BLaER1 treated with 17β-estradiol and CSF1 and Interleukin-3, amounts not matched to agents 10 nM and 100 nM (cell line): ENCODE results near the gene MYO5B.

ENCODE experiments used
- H3K27ac ChIP-seq, 11 experiments: shearing (Covaris generic); formaldehyde crosslinking; 2 replicates each; pipeline ENCODE4 v1.8.1; 2022
- H3K27me3 ChIP-seq, 11 experiments: shearing (Covaris generic); formaldehyde crosslinking; 2 replicates each; pipeline ENCODE4 v1.8.1; 2022
- H3K36me3 ChIP-seq, 11 experiments: shearing (Covaris generic); formaldehyde crosslinking; 2 replicates each; pipeline ENCODE4 v1.8.1; 2022
- H3K4me1 ChIP-seq, 10 experiments: shearing (Covaris generic); formaldehyde crosslinking; 2 replicates each; pipeline ENCODE4 v1.8.1; 2022
- H3K4me2 ChIP-seq, 11 experiments: shearing (Covaris generic); formaldehyde crosslinking; 2 replicates each; pipeline ENCODE4 v1.8.1; 2022
- H3K4me3 ChIP-seq, 10 experiments: shearing (Covaris generic); formaldehyde crosslinking; 2 replicates each; pipeline ENCODE4 v1.8.1; 2022
- H3K9ac ChIP-seq, 11 experiments: shearing (Covaris generic); formaldehyde crosslinking; 2 replicates each; pipeline ENCODE4 v1.8.1; 2022
- H3K9me3 ChIP-seq, 11 experiments: shearing (Covaris generic); formaldehyde crosslinking; replicated peaks in 1 of 11; 2 replicates each; pipeline ENCODE4 v1.8.1; 2022
- H4K20me1 ChIP-seq, 11 experiments: shearing (Covaris generic); formaldehyde crosslinking; 2 replicates each; pipeline ENCODE4 v1.8.1; 2022
- Cebpa-rat ChIP-seq, 11 experiments: shearing (Covaris generic); IDR thresholded peaks; 2 replicates each; pipeline ENCODE4 v1.8.1; 2022

The MYO5B gene

GRCh38 chr18:50162486-50163304, 32.3 kb downstream of the MYO5B start:
- Histone ChIP-seq H3K27ac (no peak overlapping the region), H3K36me3 (no peaks in the 10 kb centered on the region), H3K27me3 (no peaks in the 10 kb centered on the region), H3K9me3 (no peaks in the 10 kb centered on the region), H3K9ac (no peak overlapping the region), H3K4me2 (no peak overlapping the region), H4K20me1 (no peaks in the 10 kb centered on the region), H3K4me1 (no peaks in the 10 kb centered on the region), H3K4me3 (no peak overlapping the region)
- TF ChIP-seq Cebpa-rat (IDR thresholded peaks at IDR 0.05): no peak

- no peaks in the 10 kb centered on the region for H3K4me1 ChIP-seq
- no peak overlapping the region for H3K9ac ChIP-seq
- H3K36me3 ChIP-seq: no peaks in the 10 kb centered on the region
- H3K9me3 ChIP-seq: no peaks in the 10 kb centered on the region
- no peak for TF ChIP-seq Cebpa-rat (IDR thresholded peaks at IDR 0.05)
- H3K27ac ChIP-seq: no peak overlapping the region
- H3K27me3 ChIP-seq: no peaks in the 10 kb centered on the region
- no peak overlapping the region for H3K4me3 ChIP-seq
- no peaks in the 10 kb centered on the region for H4K20me1 ChIP-seq
- no peak overlapping the region for H3K4me2 ChIP-seq
Measured at GRCh38 chr18:50161597-50162205, 33.2 kb downstream of the MYO5B start.

DNA sequence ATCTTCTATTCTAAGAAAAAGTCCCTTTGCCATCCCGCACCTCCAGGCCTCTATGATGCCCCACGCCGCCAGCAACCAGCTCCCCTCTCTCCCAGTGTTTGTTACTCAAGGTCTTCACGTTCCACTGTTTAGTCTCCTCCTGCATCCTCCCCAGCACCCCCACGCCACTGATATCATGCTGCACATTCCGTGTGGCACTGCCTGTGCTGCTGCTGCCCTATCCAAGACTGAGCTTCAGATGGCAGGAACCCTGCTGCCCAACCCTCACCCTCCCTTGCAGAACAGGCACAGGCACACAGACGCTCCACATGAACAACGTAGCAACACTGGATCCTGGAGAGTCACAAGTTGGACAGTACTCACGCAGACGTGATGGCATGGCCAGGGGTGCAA, 35.3 kb downstream of the MYO5B start:
- no peaks in the 10 kb centered on the region for H3K36me3 ChIP-seq
- no peaks in the 10 kb centered on the region for H4K20me1 ChIP-seq
- no peaks in the 10 kb centered on the region for H3K9me3 ChIP-seq
- TF ChIP-seq Cebpa-rat (IDR thresholded peaks at IDR 0.05): no peak
- H3K27ac ChIP-seq: no peak overlapping the region
- no peaks in the 10 kb centered on the region for H3K27me3 ChIP-seq
- H3K4me2 ChIP-seq: no peak overlapping the region
- H3K4me1 ChIP-seq: no peaks in the 10 kb centered on the region
- H3K9ac ChIP-seq: no peak overlapping the region
- no peak overlapping the region for H3K4me3 ChIP-seq

DNA sequence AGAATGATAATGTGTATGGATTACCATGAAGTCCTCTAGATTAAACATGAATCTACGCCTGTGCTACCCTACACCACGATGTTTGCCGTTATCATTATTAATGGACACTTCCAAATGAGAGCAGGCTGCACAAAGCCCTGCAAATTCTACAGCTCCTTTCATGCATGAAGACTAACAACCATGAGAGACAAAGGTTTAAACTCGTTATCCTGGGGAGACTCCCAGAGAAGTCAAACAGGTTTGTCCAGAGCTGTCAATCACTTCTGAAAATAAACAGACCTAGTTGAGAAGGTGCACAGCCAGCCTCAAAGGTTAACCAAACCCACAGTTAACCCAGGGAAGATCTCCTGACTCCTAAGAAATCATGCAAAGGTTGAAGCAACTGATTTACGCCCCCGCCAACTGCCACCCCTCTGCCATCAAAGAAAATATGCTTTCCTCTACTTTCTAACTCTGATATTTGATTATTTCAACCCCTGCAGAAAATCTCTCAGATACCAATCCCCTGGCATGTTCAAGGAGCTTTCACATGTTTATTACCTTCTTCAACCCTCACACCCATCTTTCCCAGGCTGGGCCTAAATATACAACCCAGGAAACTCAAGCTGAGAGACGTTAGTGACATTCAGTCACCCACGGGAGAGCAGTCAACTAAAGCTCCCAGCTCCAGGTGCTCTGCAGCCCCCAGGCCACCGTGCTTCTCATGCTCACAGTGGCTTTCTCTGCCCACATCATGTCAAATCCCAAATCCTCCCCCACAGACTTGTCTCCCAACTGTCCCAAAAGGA, 35.9 kb downstream of the MYO5B start:
- no peaks in the 10 kb centered on the region for H3K27me3 ChIP-seq
- H3K4me3 ChIP-seq: no peak overlapping the region
- no peaks in the 10 kb centered on the region for H3K4me1 ChIP-seq
- no peak overlapping the region for H3K9ac ChIP-seq
- no peak overlapping the region for H3K27ac ChIP-seq
- no peak overlapping the region for H3K4me2 ChIP-seq
- no peaks in the 10 kb centered on the region for H3K36me3 ChIP-seq
- TF ChIP-seq Cebpa-rat (IDR thresholded peaks at IDR 0.05): no peak
- no peaks in the 10 kb centered on the region for H3K9me3 ChIP-seq
- H4K20me1 ChIP-seq: no peaks in the 10 kb centered on the region

DNA sequence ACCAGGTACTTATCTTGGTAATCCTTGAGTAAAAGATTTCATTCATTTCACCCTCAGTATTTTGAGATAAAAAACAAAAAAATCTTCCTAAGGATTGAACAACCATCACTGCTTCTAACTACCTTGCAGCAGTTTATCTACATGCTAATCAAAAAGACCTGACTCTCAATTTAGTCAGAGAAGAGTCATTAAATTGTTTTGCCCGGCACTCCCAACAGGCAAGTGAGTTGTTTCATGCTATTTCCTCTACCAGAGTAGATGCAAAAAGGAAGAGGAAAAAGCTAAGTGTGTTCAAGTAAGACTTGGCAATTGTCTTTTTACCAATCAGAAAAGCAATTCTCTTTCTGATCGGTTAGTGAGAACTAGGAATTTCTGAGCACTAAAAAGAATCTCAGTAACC, 39.5 kb downstream of the MYO5B start:
- H4K20me1 ChIP-seq: no peaks in the 10 kb centered on the region
- H3K4me3 ChIP-seq: no peak overlapping the region
- H3K36me3 ChIP-seq: no peaks in the 10 kb centered on the region
- H3K9ac ChIP-seq: no peak overlapping the region
- no peak for TF ChIP-seq Cebpa-rat (IDR thresholded peaks at IDR 0.05)
- no peaks in the 10 kb centered on the region for H3K4me1 ChIP-seq
- no peaks in the 10 kb centered on the region for H3K9me3 ChIP-seq
- H3K4me2 ChIP-seq: no peak overlapping the region
- no peaks in the 10 kb centered on the region for H3K27me3 ChIP-seq
- H3K27ac ChIP-seq: no peak overlapping the region

DNA sequence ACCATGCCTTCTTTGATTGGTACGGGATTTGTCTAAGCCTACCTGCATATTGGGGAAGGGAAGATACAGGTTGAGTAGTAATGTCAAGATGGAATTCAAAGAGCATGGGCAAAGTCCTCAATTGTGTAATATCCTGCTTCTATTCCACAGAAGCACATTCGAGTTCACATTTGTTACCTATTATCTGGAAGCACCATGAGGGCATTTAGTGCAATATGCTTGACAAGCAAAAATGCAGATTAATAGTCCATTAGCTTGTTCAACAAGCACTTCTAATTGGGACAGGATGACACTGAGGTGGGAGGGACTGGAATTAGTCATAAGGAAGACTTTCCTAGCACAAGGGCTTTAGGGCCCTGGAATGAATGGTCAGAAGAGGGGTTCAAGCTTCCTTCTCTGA, 40.5 kb downstream of the MYO5B start:
- Histone ChIP-seq H3K27ac (no peak overlapping the region), H3K4me3 (no peak overlapping the region), H3K4me2 (no peak overlapping the region), H3K9me3 (no peaks in the 10 kb centered on the region), H4K20me1 (no peaks in the 10 kb centered on the region), H3K4me1 (no peaks in the 10 kb centered on the region), H3K9ac (no peak overlapping the region), H3K36me3 (no peaks in the 10 kb centered on the region), H3K27me3 (no peaks in the 10 kb centered on the region)
- no peak for TF ChIP-seq Cebpa-rat (IDR thresholded peaks at IDR 0.05)

GRCh38 chr18:50152900-50153299, 42.0 kb downstream of the MYO5B start:
- Histone ChIP-seq H3K9ac (no peak overlapping the region), H3K36me3 (no peaks in the 10 kb centered on the region), H3K4me1 (no peaks in the 10 kb centered on the region), H3K27ac (no peak overlapping the region), H4K20me1 (no peaks in the 10 kb centered on the region), H3K4me3 (no peak overlapping the region), H3K9me3 (no peaks in the 10 kb centered on the region), H3K27me3 (no peaks in the 10 kb centered on the region), H3K4me2 (no peak overlapping the region)
- TF ChIP-seq Cebpa-rat (IDR thresholded peaks at IDR 0.05): no peak

GRCh38 chr18:50151926-50152325, 43.0 kb downstream of the MYO5B start:
- Histone ChIP-seq H3K27ac (no peak overlapping the region), H3K4me1 (no peaks in the 10 kb centered on the region), H3K9me3 (peaks cover 0 to 8% (median 0%) of the 10 kb centered on the region in 11 experiments; a peak in 5 of 22 replicates), H4K20me1 (no peaks in the 10 kb centered on the region), H3K4me2 (no peak overlapping the region), H3K27me3 (no peaks in the 10 kb centered on the region), H3K9ac (no peak overlapping the region), H3K4me3 (no peak overlapping the region), H3K36me3 (no peaks in the 10 kb centered on the region)
- no peak for TF ChIP-seq Cebpa-rat (IDR thresholded peaks at IDR 0.05)

DNA sequence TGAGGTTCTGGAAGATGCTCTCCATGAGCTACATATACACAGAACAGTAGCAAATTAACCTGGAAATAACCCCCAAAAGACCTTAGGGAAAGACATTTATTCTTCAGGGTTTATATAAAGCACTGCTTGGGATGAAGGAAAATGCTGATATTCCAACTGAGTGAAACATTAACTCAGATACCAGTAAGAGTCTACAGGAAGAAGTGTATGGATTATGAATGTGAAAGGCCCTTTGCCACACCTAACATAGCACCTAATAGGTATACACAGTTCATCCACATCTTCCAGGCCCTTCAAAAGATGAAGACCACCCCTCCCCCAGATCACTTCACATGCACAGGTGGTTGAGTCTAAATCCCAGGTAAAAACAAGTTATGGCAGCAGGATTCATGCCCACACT, 50.4 kb downstream of the MYO5B start:
- no peak for TF ChIP-seq Cebpa-rat (IDR thresholded peaks at IDR 0.05)
- peaks cover 0 to 9% (median 0%) of the 10 kb centered on the region in 11 experiments; a peak in 5 of 22 replicates for H3K9me3 ChIP-seq
- H3K4me2 ChIP-seq: no peak overlapping the region
- H3K36me3 ChIP-seq: no peaks in the 10 kb centered on the region
- no peak overlapping the region for H3K4me3 ChIP-seq
- no peaks in the 10 kb centered on the region for H4K20me1 ChIP-seq
- no peaks in the 10 kb centered on the region for H3K27me3 ChIP-seq
- no peak overlapping the region for H3K27ac ChIP-seq
- H3K9ac ChIP-seq: no peak overlapping the region
- no peaks in the 10 kb centered on the region for H3K4me1 ChIP-seq
